GM13976 (cell line): ENCODE results near the gene ESF1.

Source experiments
- DNase-seq: peaks from one replicate; pipeline ENCODE4 v3.0.0; 2012; ENCODE audit warnings: low spot score
- CTCF ChIP-seq: IDR thresholded peaks from 2 replicates; pipeline ENCODE4 v1.5.1; 2012; ENCODE audit warnings: borderline replicate concordance, mild to moderate bottlenecking; ENCODE audit not compliant: insufficient read depth; ENCODE audit errors: extremely low read depth, missing control alignments, control extremely low read depth
- in situ Hi-C: fragments of 300-500 bp; cut with MboI; formaldehyde crosslinking; loops from one replicate; pipeline ENCODE4 v1.12.0; 2022; ENCODE audit warnings: low sequenced_read_pairs, mixed read lengths, inconsistent platforms; ENCODE audit not compliant: unreplicated experiment

The ESF1 gene

GRCh38 chr20:13736436-13737191 lies 48.1 kb downstream of the ESF1 start:
- DNase-seq: no peak
- TF ChIP-seq CTCF: no peak
- in situ Hi-C loops: no loop called here

GRCh38 chr20:13735826-13736225 lies 48.9 kb downstream of the ESF1 start:
- TF ChIP-seq CTCF: no peak
- in situ Hi-C loops: no loop called here

GRCh38 chr20:13723011-13723410 lies 61.7 kb downstream of the ESF1 start:
- no peak for DNase-seq
- in situ Hi-C loops: no loop called here
- TF ChIP-seq CTCF: no peak

More at GRCh38 chr20:13735826-13736225, 48.9 kb downstream of the ESF1 start:
- DNase-seq: no peak

GRCh38 chr20:13718171-13718570 lies 66.5 kb downstream of the ESF1 start:
- in situ Hi-C loops: no loop called here
- no peak for TF ChIP-seq CTCF
- no peak for DNase-seq

GRCh38 chr20:13717631-13718044 lies 67.1 kb downstream of the ESF1 start:
- in situ Hi-C loops: no loop called here
- DNase-seq: peak; percentile 65
- TF ChIP-seq CTCF: no peak

- in situ Hi-C loops: no loop called here
- TF ChIP-seq CTCF: no peak
- DNase-seq: no peak
Observed at GRCh38 chr20:13715171-13715570, 69.5 kb downstream of the ESF1 start.
